MM.1S (cell line): ENCODE data around the gene FIGN.

Experiments used
- DNase-seq: peaks from one replicate; pipeline ENCODE4 v3.0.0-alpha.2; 2015
- H2AFZ ChIP-seq: fragments of 300-600 bp; sonication (generic); 2 replicates; pipeline ENCODE4 v1.6.0; 2016; ENCODE audit warnings: antibody characterized with exemption, low read length
- H3F3A ChIP-seq: fragments of 300-600 bp; sonication (generic); 2 replicates; pipeline ENCODE4 v1.6.1; 2016; ENCODE audit warnings: mild to moderate bottlenecking, antibody characterized with exemption, low read length, moderate library complexity, mixed read lengths; ENCODE audit not compliant: insufficient read depth
- H3K27ac ChIP-seq: fragments of 300-600 bp; sonication (generic); 2 replicates; pipeline ENCODE4 v1.5.1; 2016; ENCODE audit warnings: mild to moderate bottlenecking, low read length
- H3K27me3 ChIP-seq: fragments of 300-600 bp; sonication (generic); replicated peaks from 2 replicates; pipeline ENCODE4 v1.6.0; 2016; ENCODE audit warnings: low read length; ENCODE audit not compliant: insufficient read depth
- H3K36me3 ChIP-seq: fragments of 300-600 bp; sonication (generic); replicated peaks from 2 replicates; pipeline ENCODE4 v1.6.1; 2016; ENCODE audit warnings: mild to moderate bottlenecking, low read length, mixed read lengths; ENCODE audit not compliant: insufficient read depth
- H3K4me1 ChIP-seq: fragments of 300-600 bp; sonication (generic); 2 replicates; pipeline ENCODE4 v1.6.1; 2016; ENCODE audit warnings: low read length, mixed read lengths
- H3K4me2 ChIP-seq: fragments of 300-600 bp; sonication (generic); 2 replicates; pipeline ENCODE4 v1.6.0; 2016; ENCODE audit warnings: low read depth, low read length
- H3K4me3 ChIP-seq: fragments of 300-600 bp; sonication (generic); 2 replicates; pipeline ENCODE4 v1.5.1; 2016; ENCODE audit warnings: low read length, mixed read lengths
- H3K79me2 ChIP-seq: fragments of 300-600 bp; sonication (generic); 2 replicates; pipeline ENCODE4 v1.6.1; 2016; ENCODE audit warnings: mixed run types, low read length, mixed read lengths
- H3K9ac ChIP-seq: fragments of 300-600 bp; sonication (generic); 2 replicates; pipeline ENCODE4 v1.6.1; 2016; ENCODE audit warnings: low read length, mixed read lengths
- H3K9me2 ChIP-seq: fragments of 300-600 bp; sonication (generic); replicated peaks from 2 replicates; pipeline ENCODE4 v1.6.1; 2016; ENCODE audit warnings: mild to moderate bottlenecking, low read length, mixed read lengths; ENCODE audit not compliant: insufficient read depth
- H3K9me3 ChIP-seq: fragments of 300-600 bp; sonication (generic); replicated peaks from 2 replicates; pipeline ENCODE4 v1.6.1; 2016; ENCODE audit warnings: mild to moderate bottlenecking, low read length, mixed read lengths; ENCODE audit not compliant: insufficient read depth
- H4K20me1 ChIP-seq: fragments of 300-600 bp; sonication (generic); 2 replicates; pipeline ENCODE4 v1.6.1; 2016; ENCODE audit warnings: mild to moderate bottlenecking, low read length, moderate library complexity, mixed read lengths; ENCODE audit not compliant: insufficient read depth
- CTCF ChIP-seq: fragments of 300-600 bp; sonication (generic); IDR thresholded peaks from 2 replicates; pipeline ENCODE4 v1.5.1; 2016; ENCODE audit warnings: antibody characterized with exemption, low read length, mixed read lengths
- EZH2 ChIP-seq: fragments of 300-600 bp; sonication (generic); optimal IDR thresholded peaks from 2 replicates; pipeline ENCODE3; 2017; ENCODE audit warnings: low read depth, mild to moderate bottlenecking, antibody characterized with exemption, low read length, mixed read lengths
- EZH2phosphoT487 ChIP-seq: fragments of 300-600 bp; sonication (generic); IDR thresholded peaks from 2 replicates; pipeline ENCODE4 v1.6.1; 2018; ENCODE audit warnings: antibody characterized with exemption, low read length

FIGN gene

GRCh38 chr2:163611557-163611906 lies 124.3 kb downstream of the FIGN start:
- Histone ChIP-seq H3K9ac (no peak overlapping the region), H4K20me1 (no peaks in the 10 kb centered on the region), H2AFZ (no peak overlapping the region), H3K4me2 (no peak overlapping the region), H3K27me3 (no peaks in the 10 kb centered on the region), H3F3A (no peaks in the 10 kb centered on the region), H3K4me1 (no peaks in the 10 kb centered on the region), H3K9me3 (no peaks in the 10 kb centered on the region), H3K4me3 (no peak overlapping the region), H3K36me3 (no peaks in the 10 kb centered on the region), H3K9me2 (no peaks in the 10 kb centered on the region), H3K79me2 (no peaks in the 10 kb centered on the region), H3K27ac (no peak overlapping the region)
- TF ChIP-seq EZH2phosphoT487, result no peak
- TF ChIP-seq EZH2, result no peak
- TF ChIP-seq CTCF, result no peak
- no peak for DNase-seq

DNA sequence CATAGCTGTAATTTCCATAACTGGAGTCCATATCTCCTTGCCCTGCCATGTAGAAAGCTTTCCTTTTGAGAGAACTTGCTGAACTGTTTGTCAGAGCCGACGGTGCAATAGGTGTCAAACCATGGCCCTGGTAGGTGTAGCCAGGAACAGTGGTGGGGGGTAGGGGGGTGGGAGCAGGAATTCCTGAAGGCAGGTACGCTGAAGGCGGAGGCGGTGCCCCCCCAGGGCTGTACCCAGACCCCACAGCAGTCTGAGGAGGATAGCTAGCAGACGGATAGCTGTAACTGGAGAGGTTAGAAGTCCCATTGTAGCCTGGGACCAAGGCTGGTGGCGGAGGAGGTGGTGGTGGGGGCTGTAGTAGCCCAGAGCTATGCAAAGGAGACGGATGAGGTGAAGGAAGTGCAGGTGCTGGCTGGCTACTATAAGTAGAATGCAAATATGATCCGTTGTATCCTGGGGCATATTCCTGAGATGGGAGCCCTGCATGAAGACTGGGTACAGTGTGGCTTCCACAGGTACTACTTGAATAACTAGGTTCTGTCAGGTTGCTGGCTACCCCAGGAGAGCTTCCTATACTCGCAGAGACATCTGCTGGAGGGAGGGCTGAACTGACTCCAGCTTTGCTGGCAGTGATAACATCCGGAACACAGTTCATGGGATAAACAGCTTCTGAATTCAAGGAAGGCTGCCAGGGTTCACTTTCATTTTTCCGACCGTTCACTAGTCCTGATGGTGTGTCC lies 124.8 kb downstream of the FIGN start:
- Histone ChIP-seq H3K4me3 (no peak overlapping the region), H3K27me3 (no peaks in the 10 kb centered on the region), H3K9ac (no peak overlapping the region), H2AFZ (no peak overlapping the region), H3K4me1 (no peaks in the 10 kb centered on the region), H3K27ac (no peak overlapping the region), H3K9me2 (no peaks in the 10 kb centered on the region), H4K20me1 (no peaks in the 10 kb centered on the region), H3K9me3 (no peaks in the 10 kb centered on the region), H3K79me2 (no peaks in the 10 kb centered on the region), H3F3A (no peaks in the 10 kb centered on the region), H3K36me3 (no peaks in the 10 kb centered on the region), H3K4me2 (no peak overlapping the region)
- no peak for DNase-seq
- TF ChIP-seq EZH2 (no peak), CTCF (no peak), EZH2phosphoT487 (no peak)

DNA sequence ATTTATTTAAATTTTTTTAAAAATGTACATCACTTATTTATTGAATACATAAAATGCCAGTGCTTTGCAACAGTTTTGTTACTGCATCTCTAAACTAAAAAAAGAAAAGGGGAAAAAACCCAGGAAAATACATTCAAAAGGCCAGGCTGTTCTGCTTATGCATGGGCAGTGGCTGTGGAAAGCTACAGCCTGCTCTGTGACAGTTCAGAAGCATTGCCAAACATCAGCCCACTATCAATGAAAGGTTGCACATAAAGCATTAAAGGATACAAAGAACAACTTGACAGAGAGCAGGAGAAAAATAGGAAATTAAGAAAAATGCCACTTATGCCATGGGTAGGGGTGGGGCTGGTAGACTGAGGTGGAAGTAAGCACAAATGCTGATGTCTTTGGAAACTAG lies 128.2 kb downstream of the FIGN start:
- H2AFZ ChIP-seq, result no peak overlapping the region
- no peak for DNase-seq
- H3K9ac ChIP-seq, result no peak overlapping the region
- no peak overlapping the region for H3K4me3 ChIP-seq
- H3K36me3 ChIP-seq, result no peaks in the 10 kb centered on the region
- H3K27me3 ChIP-seq, result no peaks in the 10 kb centered on the region
- no peaks in the 10 kb centered on the region for H3K9me2 ChIP-seq
- TF ChIP-seq CTCF (no peak), EZH2phosphoT487 (no peak), EZH2 (no peak)
- H3K4me2 ChIP-seq, result no peak overlapping the region
- H4K20me1 ChIP-seq, result no peaks in the 10 kb centered on the region
- no peaks in the 10 kb centered on the region for H3K9me3 ChIP-seq
- H3K79me2 ChIP-seq, result no peaks in the 10 kb centered on the region
- no peaks in the 10 kb centered on the region for H3F3A ChIP-seq
- no peak overlapping the region for H3K27ac ChIP-seq
- no peaks in the 10 kb centered on the region for H3K4me1 ChIP-seq
